Prostate gland (tissue), 2 donors: ENCODE measurements around the gene ITIH5.

Experiments used
- CTCF ChIP-seq, 4 experiments: fragments of 200-600 bp in 2 of 4; fragments of 450-650 bp in 2 of 4; sonication (generic) in 2 of 4; IDR thresholded peaks; 1 replicate in 3 of 4; 2 replicates in 1 of 4; pipeline ENCODE4 v1.5.1; 2016 to 2019; ENCODE audit warnings: antibody characterized with exemption in 4 of 4, mild to moderate bottlenecking in 2 of 4, moderate library complexity in 2 of 4
- POLR2A ChIP-seq: fragments of 450-650 bp; IDR thresholded peaks from one replicate; pipeline ENCODE4 v1.6.1; 2016; ENCODE audit warnings: antibody characterized with exemption, mild to moderate bottlenecking

- TF ChIP-seq CTCF (IDR thresholded peaks at IDR 0.05) (no peak), POLR2A (no peak)
Observed at GRCh38 chr10:7642491-7643011, 24.2 kb downstream of the ITIH5 start.
